A549 (cell line): ENCODE measurements around the gene SEMA5A.

Experiments used
- ATOH8 ChIP-seq: fragments of 250-450 bp; sonication (Bioruptor Pico); IDR thresholded peaks from 2 replicates; pipeline ENCODE4 v1.5.0; 2020; ENCODE audit warnings: low read depth, mild to moderate bottlenecking, moderate library complexity
- BCL3 ChIP-seq: fragments of >200 bp; sonication (Bioruptor Twin); formaldehyde crosslinking; IDR thresholded peaks from 3 replicates; pipeline ENCODE4 v1.6.1; 2016
- CHD4 ChIP-seq: fragments of 200-600 bp; sonication (generic); IDR thresholded peaks from 2 replicates; pipeline ENCODE4 v1.6.1; 2016; ENCODE audit warnings: antibody characterized with exemption, mild to moderate bottlenecking, borderline replicate concordance
- CTCF ChIP-seq: fragments of >200 bp; sonication (Bioruptor Twin); formaldehyde crosslinking; IDR thresholded peaks from 3 replicates; pipeline ENCODE4 v1.5.1; 2016
- EP300 ChIP-seq, 2 experiments: fragments of >200 bp; sonication (Bioruptor Twin); formaldehyde crosslinking; IDR thresholded peaks; 2 replicates in 1 of 2; 3 replicates in 1 of 2; pipeline ENCODE4 v1.6.1; 2016 to 2017
- FOSL2 ChIP-seq, 2 experiments: fragments of 450-650 bp in 1 of 2; fragments of >200 bp in 1 of 2; sonication (Bioruptor Twin) in 1 of 2; formaldehyde crosslinking; IDR thresholded peaks; 2 replicates each; pipeline versions ENCODE4 v1.5.0 to v1.6.1; 2016 to 2020; ENCODE audit warnings: mild to moderate bottlenecking in 1 of 2, moderate library complexity in 1 of 2
- HOXA7 ChIP-seq: fragments of 250-450 bp; sonication (Bioruptor Pico); IDR thresholded peaks from 2 replicates; pipeline ENCODE4 v1.5.0; 2020; ENCODE audit warnings: mild to moderate bottlenecking, moderate library complexity
- MAFK ChIP-seq: fragments of 450-650 bp; IDR thresholded peaks from 2 replicates; pipeline ENCODE4 v1.6.1; 2014; ENCODE audit not compliant: partially characterized antibody
- MAX ChIP-seq: IDR thresholded peaks from 2 replicates; pipeline ENCODE4 v1.6.1; 2012
- PHF8 ChIP-seq: fragments of 200-600 bp; sonication (generic); IDR thresholded peaks from 2 replicates; pipeline ENCODE4 v1.6.1; 2016; ENCODE audit warnings: low read depth, mild to moderate bottlenecking, antibody characterized with exemption, moderate library complexity, borderline replicate concordance
- POLR2A ChIP-seq: IDR thresholded peaks from 2 replicates; pipeline ENCODE4 v1.6.1; 2012; ENCODE audit warnings: mild to moderate bottlenecking, low read length
- RAD21 ChIP-seq, 2 experiments: fragments of >200 bp in 1 of 2; sonication (Bioruptor Twin) in 1 of 2; formaldehyde crosslinking in 1 of 2; IDR thresholded peaks in 1 of 2; conservative IDR thresholded peaks in 1 of 2; 2 replicates in 1 of 2; 3 replicates in 1 of 2; pipeline ENCODE4 v1.6.1; 2012 to 2018; ENCODE audit warnings: inconsistent platforms in 1 of 2
- REST ChIP-seq: fragments of 200-600 bp; sonication (generic); IDR thresholded peaks from 2 replicates; pipeline ENCODE4 v1.6.1; 2016; ENCODE audit warnings: antibody characterized with exemption, mild to moderate bottlenecking, moderate library complexity
- SMC3 ChIP-seq: fragments of >200 bp; sonication (Bioruptor Twin); formaldehyde crosslinking; IDR thresholded peaks from 3 replicates; pipeline ENCODE4 v1.6.1; 2018; ENCODE audit warnings: inconsistent platforms

GRCh38 chr5:9188956-9189355 is 356.9 kb downstream of the SEMA5A start:
- TF ChIP-seq CTCF (no peak), BCL3 (no peak), RAD21 (conservative IDR thresholded peaks at IDR 0.05 in 1 of 2, IDR thresholded peaks at IDR 0.05 in 1 of 2) (no peak), CHD4 (no peak), FOSL2 (IDR thresholded peaks at IDR 0.05) (no peak), FOSL2 (CRISPR knock-in tag; IDR thresholded peaks at IDR 0.05) (no peak), PHF8 (no peak), POLR2A (no peak), REST (no peak), MAFK (no peak), HOXA7 (CRISPR knock-in tag) (no peak), MAX (no peak), EP300 (IDR thresholded peaks at IDR 0.05) (no peak), SMC3 (no peak), ATOH8 (CRISPR knock-in tag) (no peak)
